ENCODE data around the gene TGFBR1. TPM values are rescaled to one million over a fixed set of nuclear protein-coding genes. Genes with fewer than 3 reads are reported as not detected.

TGFBR1 gene
- total and polyA plus RNA-seq, 2 donors (not counting 1 experiment from before 2014, with no cell fraction given): 78.5 to 79.1 TPM

- peaks cover 2% of the 10 kb centered on the region for H4K20me1 ChIP-seq (ENCODE audit: control insufficient read depth, extremely low read depth, insufficient read depth, low read length)
- H3K79me2 ChIP-seq (ENCODE audit: control insufficient read depth, insufficient read depth, low read length): peaks cover 1% of the 10 kb centered on the region
- DNase-seq (ENCODE audit: low read depth in 2 of 2): no peak
- no peak overlapping the region for H3K4me2 ChIP-seq (ENCODE audit: extremely low read depth, insufficient read depth, low read length)
- no peak for TF ChIP-seq CTCF (conservative IDR thresholded peaks at IDR 0.05 in 1 of 2, IDR thresholded peaks at IDR 0.05 in 1 of 2; ENCODE audit: low read depth in 1 of 2, low read length in 2 of 2)
- no peak for TF ChIP-seq EZH2 (IDR thresholded peaks at IDR 0.05; ENCODE audit: low read length, missing control alignments)
- no peak overlapping the region for H2AFZ ChIP-seq (ENCODE audit: low read length)
- no peak overlapping the region for H3K9ac ChIP-seq (ENCODE audit: insufficient read depth, low read length)
- H3K9me3 ChIP-seq (ENCODE audit: control insufficient read depth, insufficient read depth, low read depth, low read length): no peaks in the 10 kb centered on the region
- no peaks in the 10 kb centered on the region for H3K27me3 ChIP-seq (ENCODE audit: control insufficient read depth, insufficient read depth, low read length)
- no peak overlapping the region for H3K4me3 ChIP-seq (replicated peaks in 1 of 4; ENCODE audit: control extremely low read depth in 1 of 4, insufficient read depth in 1 of 4, low read depth in 3 of 4, low read length in 4 of 4)
- no peaks in the 10 kb centered on the region for H3K4me1 ChIP-seq (ENCODE audit: control insufficient read depth, extremely low read depth, insufficient read depth, low read length)
- H3K27ac ChIP-seq (ENCODE audit: insufficient read depth, low read length): no peak overlapping the region
- H3K36me3 ChIP-seq (ENCODE audit: control insufficient read depth, insufficient read depth, low read length): no peaks in the 10 kb centered on the region
These were observed 23.2 kb downstream of the TGFBR1 start for GRCh38 chr9:99128133-99128406.

DNA sequence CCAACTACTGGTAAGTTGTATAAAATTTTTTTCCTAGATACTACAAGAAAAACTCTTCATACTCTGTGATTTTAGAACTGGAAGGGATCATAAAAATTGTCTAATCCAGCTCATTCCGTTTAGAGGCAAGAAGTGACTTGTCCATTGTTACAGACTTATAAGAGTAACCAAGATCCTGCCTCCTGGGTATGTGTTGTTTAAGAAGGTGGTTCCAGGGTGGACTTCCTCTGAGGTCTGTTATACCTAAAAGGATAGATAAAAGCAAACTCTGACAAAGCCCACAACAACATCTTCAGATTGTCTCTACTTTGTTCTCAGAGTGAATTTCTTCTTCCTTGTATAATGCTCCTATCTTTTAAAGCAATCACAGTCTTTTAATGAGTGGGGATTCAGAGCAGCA is 24.2 kb downstream of the TGFBR1 start:
- H4K20me1 ChIP-seq (ENCODE audit: control insufficient read depth, extremely low read depth, insufficient read depth, low read length): peaks cover under 1% of the 10 kb centered on the region
- DNase-seq (ENCODE audit: low read depth in 2 of 2): no peak
- no peaks in the 10 kb centered on the region for H3K27me3 ChIP-seq (ENCODE audit: control insufficient read depth, insufficient read depth, low read length)
- H3K36me3 ChIP-seq (ENCODE audit: control insufficient read depth, insufficient read depth, low read length): no peaks in the 10 kb centered on the region
- TF ChIP-seq CTCF (conservative IDR thresholded peaks at IDR 0.05 in 1 of 2, IDR thresholded peaks at IDR 0.05 in 1 of 2; ENCODE audit: low read depth in 1 of 2, low read length in 2 of 2) (no peak), EZH2 (IDR thresholded peaks at IDR 0.05; ENCODE audit: low read length, missing control alignments) (no peak)
- H3K4me1 ChIP-seq (ENCODE audit: control insufficient read depth, extremely low read depth, insufficient read depth, low read length): peaks cover under 1% of the 10 kb centered on the region
- no peak overlapping the region for H3K9ac ChIP-seq (ENCODE audit: insufficient read depth, low read length)
- no peak overlapping the region for H3K4me2 ChIP-seq (ENCODE audit: extremely low read depth, insufficient read depth, low read length)
- H3K4me3 ChIP-seq (replicated peaks in 1 of 4; ENCODE audit: control extremely low read depth in 1 of 4, insufficient read depth in 1 of 4, low read depth in 3 of 4, low read length in 4 of 4): no peak overlapping the region
- no peak overlapping the region for H3K27ac ChIP-seq (ENCODE audit: insufficient read depth, low read length)
- no peaks in the 10 kb centered on the region for H3K9me3 ChIP-seq (ENCODE audit: control insufficient read depth, insufficient read depth, low read depth, low read length)
- peaks cover 1% of the 10 kb centered on the region for H3K79me2 ChIP-seq (ENCODE audit: control insufficient read depth, insufficient read depth, low read length)
- no peak overlapping the region for H2AFZ ChIP-seq (ENCODE audit: low read length)

DNA sequence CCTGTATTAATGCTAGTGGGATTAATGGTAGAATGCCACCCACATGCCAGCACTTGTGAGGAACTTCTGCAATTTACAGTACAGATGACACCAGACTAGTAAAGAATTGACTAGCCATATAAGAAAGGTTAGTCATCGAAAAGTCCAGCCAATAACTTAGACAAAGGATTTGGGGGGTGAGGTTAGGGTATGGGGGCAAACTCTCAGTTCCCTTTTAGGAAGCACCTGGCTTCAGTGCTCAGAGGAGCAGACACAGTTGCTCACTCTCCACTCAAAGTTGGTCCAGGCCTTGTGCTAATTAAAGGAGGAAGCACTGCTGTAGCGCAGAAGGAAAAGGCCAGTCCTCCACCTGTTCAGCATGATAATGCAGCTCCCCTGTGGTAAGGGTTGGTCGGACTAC is 25.2 kb downstream of the TGFBR1 start:
- no peak for DNase-seq (ENCODE audit: low read depth in 2 of 2)
- Histone ChIP-seq H3K79me2 (ENCODE audit: control insufficient read depth, insufficient read depth, low read length) (peaks cover 1% of the 10 kb centered on the region), H4K20me1 (ENCODE audit: control insufficient read depth, extremely low read depth, insufficient read depth, low read length) (no peaks in the 10 kb centered on the region)

More for the DNA sequence above, 25.2 kb downstream of the TGFBR1 start:
- Histone ChIP-seq H3K36me3 (ENCODE audit: control insufficient read depth, insufficient read depth, low read length) (no peaks in the 10 kb centered on the region), H2AFZ (ENCODE audit: low read length) (no peak overlapping the region), H3K9ac (ENCODE audit: insufficient read depth, low read length) (no peak overlapping the region), H3K27me3 (ENCODE audit: control insufficient read depth, insufficient read depth, low read length) (no peaks in the 10 kb centered on the region), H3K4me2 (ENCODE audit: extremely low read depth, insufficient read depth, low read length) (no peak overlapping the region), H3K4me1 (ENCODE audit: control insufficient read depth, extremely low read depth, insufficient read depth, low read length) (peaks cover 5% of the 10 kb centered on the region), H3K9me3 (ENCODE audit: control insufficient read depth, insufficient read depth, low read depth, low read length) (no peaks in the 10 kb centered on the region), H3K27ac (ENCODE audit: insufficient read depth, low read length) (no peak overlapping the region), H3K4me3 (replicated peaks in 1 of 4; ENCODE audit: control extremely low read depth in 1 of 4, insufficient read depth in 1 of 4, low read depth in 3 of 4, low read length in 4 of 4) (no peak overlapping the region)
- TF ChIP-seq CTCF (conservative IDR thresholded peaks at IDR 0.05 in 1 of 2, IDR thresholded peaks at IDR 0.05 in 1 of 2; ENCODE audit: low read depth in 1 of 2, low read length in 2 of 2): no peak
- TF ChIP-seq EZH2 (IDR thresholded peaks at IDR 0.05; ENCODE audit: low read length, missing control alignments): no peak
